Measurements from ENCODE around the gene SH3RF3. TPM values are rescaled to one million over a fixed set of nuclear protein-coding genes. Genes with fewer than 3 reads are reported as not detected.

SH3RF3 gene
- total RNA-seq, 4 donors from 2014 or later, result 2.8 to 5.7 (median 3.0) TPM

- H3K4me1 ChIP-seq, result peaks cover 0 to 4% of the 10 kb centered on the region in 2 donors
- intact Hi-C loops (cut with DNase I; ENCODE audit: low total_unique reads), result no loop called here
- no peak for DNase-seq
- H3K27me3 ChIP-seq, result no peaks in the 10 kb centered on the region
- H3K27ac ChIP-seq, result no peak overlapping the region
- no peaks in the 10 kb centered on the region for H3K9me3 ChIP-seq
- in situ Hi-C loops (cut with MboI; ENCODE audit: low sequenced_read_pairs in 4 of 4), result loop anchor here in 1 of 4 donors (25.0 kb wide), 1 partner anchor 172 kb away; no protein-coding TSS in a partner anchor
- no peaks in the 10 kb centered on the region for H3K36me3 ChIP-seq
- no peak for TF ChIP-seq POLR2A (IDR thresholded peaks at IDR 0.05)
- TF ChIP-seq CTCF (IDR thresholded peaks at IDR 0.05 in 4 of 5, conservative IDR thresholded peaks at IDR 0.05 in 1 of 5), result no peak
- no peak overlapping the region for H3K4me3 ChIP-seq
- ATAC-seq, result no peak
Observed at GRCh38 chr2:109139865-109140396, 10.9 kb downstream of the SH3RF3 start.

- Histone ChIP-seq H3K9me3 (no peaks in the 10 kb centered on the region), H3K4me3 (no peak overlapping the region), H3K27ac (no peak overlapping the region), H3K4me1 (no peaks in the 10 kb centered on the region), H3K27me3 (no peaks in the 10 kb centered on the region), H3K36me3 (no peaks in the 10 kb centered on the region)
- DNase-seq (no peak), ATAC-seq (no peak)
- intact Hi-C loops (cut with DNase I; ENCODE audit: low total_unique reads), result no loop called here
- TF ChIP-seq CTCF (IDR thresholded peaks at IDR 0.05 in 4 of 5, conservative IDR thresholded peaks at IDR 0.05 in 1 of 5) (no peak), POLR2A (IDR thresholded peaks at IDR 0.05) (no peak)
- in situ Hi-C loops (cut with MboI; ENCODE audit: low sequenced_read_pairs in 4 of 4), result loop anchor here in 1 of 4 donors (25.0 kb wide), 1 partner anchor 171 kb away; no protein-coding TSS in a partner anchor
Observed at GRCh38 chr2:109141006-109141600, 12.1 kb downstream of the SH3RF3 start.

GRCh38 chr2:109141727-109142283 is 12.8 kb downstream of the SH3RF3 start:
- H3K27ac ChIP-seq, result no peak overlapping the region
- no peak for DNase-seq
- in situ Hi-C loops (cut with MboI; ENCODE audit: low sequenced_read_pairs in 4 of 4) (loop anchor here in 1 of 4 donors (25.0 kb wide), 1 partner anchor 170 kb away; no protein-coding TSS in a partner anchor), intact Hi-C loops (cut with DNase I; ENCODE audit: low total_unique reads) (no loop called here)
- ATAC-seq, result no peak
- no peak overlapping the region for H3K4me3 ChIP-seq
- TF ChIP-seq POLR2A (IDR thresholded peaks at IDR 0.05) (no peak), CTCF (IDR thresholded peaks at IDR 0.05 in 4 of 5, conservative IDR thresholded peaks at IDR 0.05 in 1 of 5) (no peak)
- H3K4me1 ChIP-seq, result no peaks in the 10 kb centered on the region
- H3K9me3 ChIP-seq, result no peaks in the 10 kb centered on the region
- H3K36me3 ChIP-seq, result no peaks in the 10 kb centered on the region
- no peaks in the 10 kb centered on the region for H3K27me3 ChIP-seq

- no peak overlapping the region for H3K27ac ChIP-seq
- DNase-seq (no peak), ATAC-seq (no peak)
- H3K9me3 ChIP-seq, result no peaks in the 10 kb centered on the region
- H3K27me3 ChIP-seq, result no peaks in the 10 kb centered on the region
- no peak overlapping the region for H3K4me3 ChIP-seq
- intact Hi-C loops (cut with DNase I; ENCODE audit: low total_unique reads) (no loop called here), in situ Hi-C loops (cut with MboI; ENCODE audit: low sequenced_read_pairs in 4 of 4) (loop anchor here in 1 of 4 donors (25.0 kb wide), 1 partner anchor 170 kb away; no protein-coding TSS in a partner anchor)
- no peaks in the 10 kb centered on the region for H3K4me1 ChIP-seq
- H3K36me3 ChIP-seq, result no peaks in the 10 kb centered on the region
- TF ChIP-seq CTCF (IDR thresholded peaks at IDR 0.05 in 4 of 5, conservative IDR thresholded peaks at IDR 0.05 in 1 of 5) (no peak), POLR2A (IDR thresholded peaks at IDR 0.05) (no peak)
Observed at GRCh38 chr2:109142416-109143210, 13.6 kb downstream of the SH3RF3 start.
